Transverse colon (tissue), 4 donors: ENCODE measurements around the gene CCBE1.

Experiments
- CTCF ChIP-seq, 5 experiments: fragments of 200-600 bp in 3 of 5; fragments of 450-650 bp in 2 of 5; sonication (generic) in 3 of 5; IDR thresholded peaks; 1 replicate in 2 of 5; 2 replicates in 3 of 5; pipeline ENCODE4 v1.5.1; 2016 to 2017; ENCODE audit warnings: antibody characterized with exemption in 5 of 5, inconsistent platforms in 3 of 5, mild to moderate bottlenecking in 2 of 5, moderate library complexity in 1 of 5
- EP300 ChIP-seq: sonication (generic); formaldehyde crosslinking; IDR thresholded peaks from one replicate; pipeline ENCODE4 v1.6.1; 2017; ENCODE audit warnings: antibody characterized with exemption, low read depth
- POLR2A ChIP-seq: fragments of 450-650 bp; IDR thresholded peaks from one replicate; pipeline ENCODE4 v1.6.1; 2016; ENCODE audit warnings: antibody characterized with exemption, mild to moderate bottlenecking, moderate library complexity
- POLR2AphosphoS5 ChIP-seq, 3 donors: sonication (generic); formaldehyde crosslinking; IDR thresholded peaks; one replicate each; pipeline ENCODE4 v1.6.1; 2016; ENCODE audit warnings: antibody characterized with exemption in 3 of 3

- TF ChIP-seq CTCF (IDR thresholded peaks at IDR 0.05): no peak
- no peak for TF ChIP-seq POLR2A
- no peak for TF ChIP-seq EP300
- no peak for TF ChIP-seq POLR2AphosphoS5 (IDR thresholded peaks at IDR 0.05)
Measured at GRCh38 chr18:59470561-59471121, 226.6 kb downstream of the CCBE1 start.
